Measurements from ENCODE around the gene R3HDM4.

Gene R3HDM4

GRCh38 chr19:929891-930258 lies 16.9 kb upstream of the R3HDM4 start:
- DNase-seq, result no peak

GRCh38 chr19:929203-929890 lies 16.3 kb upstream of the R3HDM4 start:
- DNase-seq, result no peak

GRCh38 chr19:928471-929202 lies 15.6 kb upstream of the R3HDM4 start:
- DNase-seq, result no peak

GRCh38 chr19:927780-928401 lies 14.9 kb upstream of the R3HDM4 start:
- no peak for DNase-seq

- DNase-seq, result peak; percentile 61
Measured at GRCh38 chr19:927351-927779, 14.3 kb upstream of the R3HDM4 start.

GRCh38 chr19:926589-927350 lies 13.8 kb upstream of the R3HDM4 start:
- peak; percentile 69 for DNase-seq

- no peak for DNase-seq
Measured at GRCh38 chr19:926323-926588, 13.2 kb upstream of the R3HDM4 start.

GRCh38 chr19:925526-926322 lies 12.7 kb upstream of the R3HDM4 start, which contains the start of gene ARID3A:
ARID3A (plus strand) TSS chr19:926035; CDS start chr19:929529, 3,494 bp downstream.
- peak; percentile 96 for DNase-seq

- no peak for DNase-seq
Measured at GRCh38 chr19:925087-925525, 12.1 kb upstream of the R3HDM4 start.

GRCh38 chr19:924553-925086 lies 11.6 kb upstream of the R3HDM4 start:
- DNase-seq, result no peak

GRCh38 chr19:920051-920864 lies 7.2 kb upstream of the R3HDM4 start:
- peak; percentile 51 for DNase-seq

GRCh38 chr19:919199-920050 lies 6.4 kb upstream of the R3HDM4 start:
- DNase-seq, result peak; percentile 50

GRCh38 chr19:918481-919198 lies 5.6 kb upstream of the R3HDM4 start:
- DNase-seq, result peak; percentile 53

GRCh38 chr19:918152-918437 lies 5.1 kb upstream of the R3HDM4 start:
- DNase-seq, result no peak

- peak; percentile 83 for DNase-seq
Measured at GRCh38 chr19:917323-918151, 4.5 kb upstream of the R3HDM4 start, which contains the start of gene KISS1R. KISS1R (plus strand) TSS chr19:917333; CDS start chr19:917503, 170 bp downstream.

GRCh38 chr19:916645-917322 lies 3.8 kb upstream of the R3HDM4 start:
- DNase-seq, result peak; percentile 73

- DNase-seq, result peak; percentile 55
Measured at GRCh38 chr19:912181-913079, 589 bp downstream of the R3HDM4 start.

Measured in eye (tissue), 1 donor.